Smooth muscle cell (in vitro differentiated cells): ENCODE measurements around the gene ATP4A. TPM values are rescaled to one million over a fixed set of nuclear protein-coding genes. Genes with fewer than 3 reads are reported as not detected.

Experiments
- DNase-seq: peaks from one replicate; lab custom pipeline; 2025; ENCODE audit not compliant: unreplicated experiment; lab: John Stamatoyannopoulos, UW
- H2AFZ ChIP-seq: fragments of 200-600 bp; sonication (generic); 2 replicates; pipeline ENCODE4 v1.6.0; 2016; ENCODE audit warnings: antibody characterized with exemption, low read depth, mild to moderate bottlenecking
- H3F3A ChIP-seq: fragments of 200-600 bp; sonication (generic); 2 replicates; pipeline ENCODE4 v1.6.0; 2017; ENCODE audit warnings: antibody characterized with exemption, low read depth
- H3K27ac ChIP-seq: fragments of 200-600 bp; sonication (generic); 2 replicates; pipeline ENCODE4 v1.5.1; 2016; ENCODE audit warnings: low read depth, mild to moderate bottlenecking
- H3K27me3 ChIP-seq: fragments of 200-600 bp; sonication (generic); 2 replicates; pipeline ENCODE4 v1.6.1; 2016; ENCODE audit warnings: low read depth, mild to moderate bottlenecking
- H3K36me3 ChIP-seq: fragments of 200-600 bp; sonication (generic); 2 replicates; pipeline ENCODE4 v1.5.1; 2016; ENCODE audit warnings: low read depth
- H3K4me1 ChIP-seq: fragments of 200-600 bp; sonication (generic); 2 replicates; pipeline ENCODE4 v1.5.1; 2016; ENCODE audit warnings: low read depth
- H3K4me2 ChIP-seq: fragments of 200-600 bp; sonication (generic); 2 replicates; pipeline ENCODE4 v1.6.0; 2016; ENCODE audit warnings: mild to moderate bottlenecking
- H3K4me3 ChIP-seq: fragments of 200-600 bp; sonication (generic); 2 replicates; pipeline ENCODE4 v1.5.1; 2016; ENCODE audit warnings: mild to moderate bottlenecking
- H3K79me2 ChIP-seq: fragments of 200-600 bp; sonication (generic); 2 replicates; pipeline ENCODE4 v1.6.0; 2016; ENCODE audit warnings: low read depth, mild to moderate bottlenecking
- H3K9ac ChIP-seq: fragments of 200-600 bp; sonication (generic); 2 replicates; pipeline ENCODE4 v1.6.0; 2016; ENCODE audit warnings: low read depth
- H3K9me3 ChIP-seq: fragments of 200-600 bp; sonication (generic); replicated peaks from 2 replicates; pipeline ENCODE4 v1.5.1; 2016; ENCODE audit warnings: low read depth
- H4K20me1 ChIP-seq: fragments of 200-600 bp; sonication (generic); 2 replicates; pipeline ENCODE4 v1.6.0; 2016; ENCODE audit warnings: low read depth
- CTCF ChIP-seq: fragments of 200-600 bp; sonication (generic); IDR thresholded peaks from 2 replicates; pipeline ENCODE4 v1.5.1; 2017; ENCODE audit warnings: borderline replicate concordance, mild to moderate bottlenecking, antibody characterized with exemption; ENCODE audit not compliant: insufficient read depth, poor library complexity, severe bottlenecking
- WGBS: methylation state at CpG from one replicate; pipeline ENCODE4 v1.1.7; 2016; ENCODE audit warnings: low lambda C conversion rate; 5-methylcytosine and 5-hydroxymethylcytosine counted together
- polyA plus RNA-seq: library from polyadenylated mRNA; unstranded; fragments of >200 nt; fragmentation: Nextera tagmentation; extraction: Ambion mirVana; gene quantifications from 2 replicates; pipeline ENCODE4 v1.2.1, GENCODE V29; 2016
- total RNA-seq: library from RNA; depleted of rRNA; stranded (reverse); fragments of >200 nt; gene quantifications from 2 replicates; pipeline ENCODE4 v1.2.3, GENCODE V29; 2014

Gene ATP4A
- total and polyA plus RNA-seq, 2 experiments from 2014 or later = not detected

DNA sequence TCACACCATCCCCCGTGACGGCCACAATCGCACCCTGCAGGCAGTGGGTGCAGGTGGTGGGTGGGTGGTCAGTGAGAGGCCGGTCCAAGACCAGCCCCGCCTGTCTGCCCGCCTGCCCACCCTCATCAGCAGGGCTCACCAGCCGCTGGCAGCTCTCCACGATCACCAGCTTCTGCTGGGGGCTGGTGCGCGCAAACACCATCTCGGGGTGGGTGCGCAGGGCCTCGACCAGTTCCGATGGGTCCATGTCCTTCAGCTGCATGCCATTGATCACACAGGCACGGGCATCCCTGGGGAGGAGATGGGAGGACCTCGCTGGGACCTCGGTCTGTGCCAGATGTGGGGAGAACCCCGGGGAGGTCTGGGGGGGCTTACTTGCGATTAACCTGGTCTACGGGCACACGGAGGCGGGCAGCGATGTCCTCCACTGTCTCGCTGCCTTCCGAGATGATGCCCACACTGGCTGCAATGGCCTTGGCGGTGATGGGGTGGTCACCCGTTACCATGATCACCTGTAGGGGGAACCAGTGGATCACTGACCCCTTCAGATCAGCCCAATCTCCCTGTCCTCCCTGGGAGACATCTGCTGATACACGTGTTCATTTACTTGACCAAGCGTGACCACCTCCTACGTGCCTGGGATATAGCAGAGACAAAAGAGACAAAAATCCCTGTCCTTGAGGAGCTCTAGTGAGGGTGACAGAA lies 8.0 kb downstream of the ATP4A start:
- no peak overlapping the region for H3K4me2 ChIP-seq
- H3K27ac ChIP-seq = no peak overlapping the region
- no peaks in the 10 kb centered on the region for H4K20me1 ChIP-seq
- H3F3A ChIP-seq = no peaks in the 10 kb centered on the region
- H3K36me3 ChIP-seq = no peaks in the 10 kb centered on the region
- no peak overlapping the region for H3K9ac ChIP-seq
- no peak overlapping the region for H3K4me3 ChIP-seq
- H3K4me1 ChIP-seq = peaks cover 3% of the 10 kb centered on the region
- no peaks in the 10 kb centered on the region for H3K9me3 ChIP-seq
- peaks cover 37% of the 10 kb centered on the region for H3K27me3 ChIP-seq
- 71% methylated on average over 30 of the region's 30 CpGs for WGBS
- no peak overlapping the region for H2AFZ ChIP-seq
- H3K79me2 ChIP-seq = no peaks in the 10 kb centered on the region
- TF ChIP-seq CTCF = peak; percentile 28
- no peak for DNase-seq

GRCh38 chr19:35554076-35554475 lies 9.4 kb downstream of the ATP4A start:
- no peak overlapping the region for H3K4me3 ChIP-seq
- H3K36me3 ChIP-seq = no peaks in the 10 kb centered on the region
- no peak overlapping the region for H3K9ac ChIP-seq
- H3F3A ChIP-seq = no peaks in the 10 kb centered on the region
- H3K27ac ChIP-seq = no peak overlapping the region
- no peak for TF ChIP-seq CTCF
- H2AFZ ChIP-seq = no peak overlapping the region
- peaks cover 3% of the 10 kb centered on the region for H3K4me1 ChIP-seq
- H3K9me3 ChIP-seq = no peaks in the 10 kb centered on the region
- H3K27me3 ChIP-seq = peaks cover 24% of the 10 kb centered on the region
- 83% methylated on average over 5 of the region's 5 CpGs for WGBS
- DNase-seq = no peak
- H3K4me2 ChIP-seq = no peak overlapping the region
- H3K79me2 ChIP-seq = no peaks in the 10 kb centered on the region
- H4K20me1 ChIP-seq = no peaks in the 10 kb centered on the region

DNA sequence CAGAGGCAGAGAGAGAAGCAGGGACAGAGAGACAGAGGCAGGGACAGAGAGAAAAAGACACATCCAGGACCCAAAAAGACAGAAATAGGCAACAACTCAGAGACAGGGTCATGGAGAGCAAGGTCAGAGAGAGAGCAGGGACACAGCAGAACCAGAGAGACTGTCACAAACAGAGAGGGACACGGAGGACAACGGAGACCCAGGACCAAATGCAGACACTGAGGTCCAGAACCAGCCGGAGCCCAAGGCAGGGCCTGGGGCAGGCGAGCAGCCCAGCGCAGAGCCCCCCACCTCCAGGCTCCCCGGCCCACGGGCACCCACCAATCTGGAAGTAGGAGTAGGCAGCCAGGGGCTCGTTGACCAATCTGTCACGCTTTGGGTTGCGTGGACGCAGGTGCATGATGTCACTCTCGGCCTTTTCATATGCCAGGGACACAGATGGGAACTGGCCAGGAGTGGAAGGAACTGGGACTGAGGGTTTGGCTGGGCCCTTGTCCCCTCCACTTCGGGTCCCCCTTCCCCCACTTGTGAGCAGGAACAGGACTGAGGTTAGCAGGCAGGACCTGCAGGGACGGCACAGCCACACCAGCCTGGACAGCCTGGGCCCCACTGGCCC lies 10.0 kb downstream of the ATP4A start:
- Histone ChIP-seq H3K4me2 (no peak overlapping the region), H3K27ac (no peak overlapping the region), H4K20me1 (no peaks in the 10 kb centered on the region), H3K9me3 (no peaks in the 10 kb centered on the region), H3K79me2 (no peaks in the 10 kb centered on the region), H3F3A (no peaks in the 10 kb centered on the region), H2AFZ (no peak overlapping the region), H3K36me3 (no peaks in the 10 kb centered on the region), H3K9ac (no peak overlapping the region), H3K4me1 (peaks cover 3% of the 10 kb centered on the region), H3K27me3 (peaks cover 18% of the 10 kb centered on the region), H3K4me3 (no peak overlapping the region)
- 88% methylated on average over 14 of the region's 14 CpGs for WGBS
- no peak for DNase-seq
- no peak for TF ChIP-seq CTCF
